B cell (primary cell): ENCODE data around the gene TAF10.

Source experiments
- EZH2 ChIP-seq: IDR thresholded peaks from 2 replicates; pipeline ENCODE4 v1.6.1; 2012; ENCODE audit warnings: borderline replicate concordance, low read depth, mild to moderate bottlenecking, moderate library complexity, low read length; ENCODE audit not compliant: insufficient read depth, poor library complexity, severe bottlenecking
- TF ChIP-seq, protein P1 (sequence below): fragments of 200-600 bp; IDR thresholded peaks from one replicate; pipeline ENCODE4 v1.8.0; 2022; ENCODE audit warnings: antibody characterized with exemption, mild to moderate bottlenecking

DNA sequence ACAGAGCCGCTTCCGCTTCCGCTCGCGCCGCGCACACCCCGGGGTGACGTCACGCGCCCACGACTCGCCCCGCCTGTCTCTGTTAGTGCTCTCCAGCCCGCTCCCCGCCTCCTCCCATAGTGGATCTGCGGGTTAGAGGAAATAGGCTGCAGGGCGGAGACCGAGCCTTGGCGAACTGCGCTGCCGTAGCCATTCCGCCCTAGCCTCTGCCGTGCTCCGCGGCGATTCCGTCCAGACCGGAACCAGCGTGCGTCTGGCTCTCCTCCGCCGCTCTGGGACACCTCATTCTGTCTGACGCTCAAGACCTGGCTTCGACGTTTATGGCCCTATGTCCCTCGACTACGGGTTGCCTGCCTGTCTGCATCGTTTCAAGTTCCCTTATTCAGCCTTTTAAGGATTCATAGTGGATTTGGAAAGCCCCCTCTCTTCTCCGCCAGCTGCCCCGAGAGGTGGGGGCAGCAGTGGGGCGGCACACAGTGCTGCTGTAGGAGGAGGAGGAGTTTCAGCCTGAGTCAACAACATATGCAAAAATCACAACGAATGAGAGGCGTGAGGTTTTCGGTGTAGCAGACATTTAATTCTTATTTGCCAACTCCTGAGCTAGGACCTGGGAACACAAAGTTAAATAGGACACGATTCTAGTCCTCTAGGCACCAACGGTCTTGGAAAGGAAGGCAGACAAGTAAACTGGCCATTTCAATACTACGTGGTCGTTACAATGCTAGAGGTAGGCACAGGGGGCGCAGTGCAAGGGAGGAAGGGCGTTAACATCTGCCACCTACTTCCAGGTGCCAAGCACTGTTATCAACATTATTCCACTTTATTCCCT is at the start of gene TAF10:
- no peak for TF ChIP-seq EZH2
- TF ChIP-seq, protein P1, sequence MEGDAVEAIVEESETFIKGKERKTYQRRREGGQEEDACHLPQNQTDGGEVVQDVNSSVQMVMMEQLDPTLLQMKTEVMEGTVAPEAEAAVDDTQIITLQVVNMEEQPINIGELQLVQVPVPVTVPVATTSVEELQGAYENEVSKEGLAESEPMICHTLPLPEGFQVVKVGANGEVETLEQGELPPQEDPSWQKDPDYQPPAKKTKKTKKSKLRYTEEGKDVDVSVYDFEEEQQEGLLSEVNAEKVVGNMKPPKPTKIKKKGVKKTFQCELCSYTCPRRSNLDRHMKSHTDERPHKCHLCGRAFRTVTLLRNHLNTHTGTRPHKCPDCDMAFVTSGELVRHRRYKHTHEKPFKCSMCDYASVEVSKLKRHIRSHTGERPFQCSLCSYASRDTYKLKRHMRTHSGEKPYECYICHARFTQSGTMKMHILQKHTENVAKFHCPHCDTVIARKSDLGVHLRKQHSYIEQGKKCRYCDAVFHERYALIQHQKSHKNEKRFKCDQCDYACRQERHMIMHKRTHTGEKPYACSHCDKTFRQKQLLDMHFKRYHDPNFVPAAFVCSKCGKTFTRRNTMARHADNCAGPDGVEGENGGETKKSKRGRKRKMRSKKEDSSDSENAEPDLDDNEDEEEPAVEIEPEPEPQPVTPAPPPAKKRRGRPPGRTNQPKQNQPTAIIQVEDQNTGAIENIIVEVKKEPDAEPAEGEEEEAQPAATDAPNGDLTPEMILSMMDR, result peak; percentile 41
